HL-60 (cell line): ENCODE results near the gene CLPTM1.

ENCODE experiments used
- DNase-seq, 2 experiments: peaks; one replicate each; pipeline ENCODE4 v3.0.0-alpha.2; 2010 to 2020; ENCODE audit warnings: low read depth in 1 of 2, low spot score in 1 of 2
- H3K27ac ChIP-seq: fragments of 250-450 bp; sonication (Bioruptor Pico); replicated peaks from 2 replicates; pipeline ENCODE4 v1.5.1; 2020; ENCODE audit warnings: mild to moderate bottlenecking, moderate library complexity
- H3K27me3 ChIP-seq: fragments of 250-450 bp; sonication (Bioruptor Pico); 2 replicates; pipeline ENCODE4 v1.5.1; 2021; ENCODE audit warnings: mild to moderate bottlenecking, moderate library complexity; ENCODE audit not compliant: insufficient read depth, poor library complexity, severe bottlenecking
- H3K4me3 ChIP-seq: replicated peaks from 2 replicates; pipeline ENCODE4 v1.5.1; 2011; ENCODE audit warnings: mild to moderate bottlenecking, control low read depth, low read length; ENCODE audit not compliant: insufficient read depth
- CTCF ChIP-seq: IDR thresholded peaks from one replicate; pipeline ENCODE4 v1.5.1; 2011; ENCODE audit warnings: low read length, control low read depth, inconsistent platforms; ENCODE audit not compliant: insufficient read depth
- GABPA ChIP-seq: IDR thresholded peaks from 2 replicates; pipeline ENCODE4 v1.6.1; 2012; ENCODE audit warnings: low read depth
- POLR2AphosphoS5 ChIP-seq: IDR thresholded peaks from 2 replicates; pipeline ENCODE4 v1.6.1; 2012; ENCODE audit warnings: low read depth
- REST ChIP-seq: IDR thresholded peaks from 2 replicates; pipeline ENCODE4 v1.6.1; 2012; ENCODE audit warnings: low read depth; ENCODE audit not compliant: insufficient replicate concordance
- SPI1 ChIP-seq: IDR thresholded peaks from 2 replicates; pipeline ENCODE4 v1.6.1; 2012; ENCODE audit warnings: low read depth, mild to moderate bottlenecking, borderline replicate concordance

Gene CLPTM1

GRCh38 chr19:44931541-44931940 is 23.6 kb upstream of the CLPTM1 start:
- DNase-seq: no peak
- TF ChIP-seq GABPA (no peak), POLR2AphosphoS5 (no peak), CTCF (no peak), REST (no peak), SPI1 (no peak)
- H3K4me3 ChIP-seq: no peak overlapping the region
- no peaks in the 10 kb centered on the region for H3K27me3 ChIP-seq
- H3K27ac ChIP-seq: no peak overlapping the region

GRCh38 chr19:44939668-44940067 is 15.5 kb upstream of the CLPTM1 start:
- peak in 1 of 2 experiments; percentile 57 for DNase-seq
- Histone ChIP-seq H3K27me3 (no peaks in the 10 kb centered on the region), H3K4me3 (no peak overlapping the region), H3K27ac (no peak overlapping the region)
- TF ChIP-seq CTCF: no peak

GRCh38 chr19:44942067-44942571 is 13.1 kb upstream of the CLPTM1 start, which contains the start of gene APOC4:
APOC4 (plus strand) TSS chr19:44942237; CDS start chr19:44942278, 41 bp downstream.
- DNase-seq: no peak
- Histone ChIP-seq H3K27ac (no peak within 1 kb of the TSS), H3K4me3 (no peak within 1 kb of the TSS), H3K27me3 (no peaks in the 10 kb centered on the region)
- no peak for TF ChIP-seq SPI1
- TF ChIP-seq CTCF: no peak
- no peak for TF ChIP-seq POLR2AphosphoS5
- no peak for TF ChIP-seq GABPA
- no peak for TF ChIP-seq REST

- DNase-seq: peak; percentile 67 to 85
- peak overlapping the region; percentile 50 for H3K27ac ChIP-seq
- TF ChIP-seq POLR2AphosphoS5 (peak; percentile 71; the same call in 1 of the 2 replicates), CTCF (no peak), SPI1 (peak; percentile 97)
Observed at GRCh38 chr19:44943801-44944249, 11.4 kb upstream of the CLPTM1 start.

More at GRCh38 chr19:44943801-44944249, 11.4 kb upstream of the CLPTM1 start:
- H3K4me3 ChIP-seq: no peak overlapping the region
- H3K27me3 ChIP-seq: no peaks in the 10 kb centered on the region
